ENCODE data around the gene SUN2. TPM values are rescaled to one million over a fixed set of nuclear protein-coding genes. Genes with fewer than 3 reads are reported as not detected.

Gene SUN2
- total and polyA plus RNA-seq, 2 of the 8 experiments (the other 6 are each of a cell fraction or from before 2014, with no cell fraction given), result 5.1 to 10.5 TPM

DNA sequence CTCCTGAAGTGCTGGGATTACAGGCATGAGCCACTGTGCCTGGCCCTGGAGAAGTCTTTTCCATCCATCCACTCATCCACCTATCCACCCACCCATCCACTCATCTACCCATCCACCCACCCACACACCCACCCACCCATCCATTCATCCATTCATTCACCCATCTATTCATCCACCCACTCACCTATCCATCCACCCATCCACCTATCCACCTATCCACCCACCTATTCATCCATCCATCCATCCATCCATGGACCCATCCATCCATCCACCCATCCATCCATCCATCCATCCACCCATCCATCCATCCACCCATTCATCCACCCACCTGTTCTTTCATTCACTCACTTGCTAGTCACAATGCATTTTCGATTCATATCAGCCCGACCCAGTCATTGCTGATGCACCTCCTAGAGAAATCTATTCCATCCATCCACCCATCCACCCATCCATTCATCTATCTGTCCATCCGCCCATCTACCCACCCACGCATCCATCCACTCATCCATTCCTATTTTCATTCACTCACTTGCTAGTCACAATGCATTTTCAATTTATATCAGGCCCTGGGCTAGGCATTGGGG is 17.7 kb upstream of the SUN2 start:
- H3K27me3 ChIP-seq (replicated peaks in 1 of 4; ENCODE audit: control insufficient read depth in 3 of 4, extremely low read depth in 1 of 4, insufficient read depth in 3 of 4, low read length in 3 of 4), result no peaks in the 10 kb centered on the region; a peak in 2 of 7 replicates
- no peak overlapping the region for H2BK12ac ChIP-seq (ENCODE audit: low read depth, low read length)
- no peak overlapping the region for H4K91ac ChIP-seq (replicated peaks; ENCODE audit: insufficient read length, low read length)
- no peak for FAIRE-seq
- no peak overlapping the region for H2BK15ac ChIP-seq (ENCODE audit: low read length)
- H3K9me3 ChIP-seq (ENCODE audit: insufficient read depth in 2 of 2, low read depth in 1 of 2, low read length in 1 of 2), result no peaks in the 10 kb centered on the region
- no peak overlapping the region for H2AFZ ChIP-seq (ENCODE audit: low read length)
- CTCF ChIA-PET (ENCODE audit: partially characterized antibody), result no interaction called here
- no peak overlapping the region for H4K8ac ChIP-seq (ENCODE audit: extremely low read depth, insufficient read depth, low read length)
- no peak overlapping the region for H2BK5ac ChIP-seq (ENCODE audit: low read depth, low read length)
- H4K20me1 ChIP-seq (replicated peaks in 1 of 2; ENCODE audit: control insufficient read depth in 1 of 2, insufficient read depth in 2 of 2, low read length in 2 of 2), result peaks cover 0 to 2% of the 10 kb centered on the region in 2 experiments
- no peaks in the 10 kb centered on the region for H3K79me2 ChIP-seq (ENCODE audit: control insufficient read depth in 1 of 2, insufficient read depth in 2 of 2, low read length in 2 of 2)
- no peak overlapping the region for H3K23ac ChIP-seq (ENCODE audit: insufficient read length)
- H3K56ac ChIP-seq (replicated peaks; ENCODE audit: insufficient read length, low read depth, low read length), result no peak overlapping the region
- no peak overlapping the region for H2BK120ac ChIP-seq (replicated peaks; ENCODE audit: low read depth, low read length)
- H3K4me1 ChIP-seq (replicated peaks in 1 of 4; ENCODE audit: control insufficient read depth in 3 of 4, insufficient read depth in 4 of 4, low read length in 3 of 4), result peaks cover 0 to 4% (median 2%) of the 10 kb centered on the region in 4 experiments; a peak in 3 of 7 replicates
- no peak overlapping the region for H3K14ac ChIP-seq (ENCODE audit: insufficient read length)
- no peak overlapping the region for H2AK5ac ChIP-seq (ENCODE audit: low read depth, low read length)
- H3K4ac ChIP-seq (replicated peaks; ENCODE audit: insufficient read length, low read depth, low read length), result no peak overlapping the region
- WGBS, 2 experiments (ENCODE audit: extremely low coverage in 1 of 2, insufficient coverage in 1 of 2, insufficient read length in 1 of 2, insufficient replicate concordance in 2 of 2, low coverage in 1 of 2, low lambda C conversion rate in 2 of 2, missing lambda C conversion rate in 1 of 2), result 87% methylated on average over 4 of the region's 4 CpGs; no CpG with 5 or more reads in 1 of the 2 experiments
- no peak overlapping the region for H4K5ac ChIP-seq (ENCODE audit: insufficient read length, low read depth, low read length)
- H3K27ac ChIP-seq (ENCODE audit: low read depth, low read length), result no peak overlapping the region
- H3K23me2 ChIP-seq (ENCODE audit: low read depth, low read length), result peaks cover 6% of the 10 kb centered on the region; the same call in 1 of the 2 replicates
- no peak overlapping the region for H3K4me2 ChIP-seq (ENCODE audit: insufficient read depth in 1 of 2, low read depth in 2 of 2, low read length in 2 of 2)
- no peak overlapping the region for H3K18ac ChIP-seq (ENCODE audit: extremely low read depth, low read length)
- no peak for DNase-seq (ENCODE audit: low read depth in 1 of 2, low spot score in 2 of 2)
- no peak overlapping the region for H3K4me3 ChIP-seq (ENCODE audit: extremely low read depth in 1 of 4, insufficient read depth in 2 of 4, low read depth in 3 of 4, low read length in 4 of 4)
- POLR2A ChIA-PET (ENCODE audit: partially characterized antibody), result no interaction called here
- H3K9ac ChIP-seq (replicated peaks in 1 of 4; ENCODE audit: extremely low read depth in 1 of 4, low read depth in 3 of 4, low read length in 3 of 4), result no peak overlapping the region
- H3K36me3 ChIP-seq (ENCODE audit: control insufficient read depth in 2 of 4, insufficient read depth in 4 of 4, low read length in 3 of 4), result no peaks in the 10 kb centered on the region
- H2BK20ac ChIP-seq (ENCODE audit: low read length), result no peak overlapping the region
- H3K79me1 ChIP-seq (ENCODE audit: low read depth, low read length), result no peaks in the 10 kb centered on the region
- TF ChIP-seq CREB1 (IDR thresholded peaks at IDR 0.05) (no peak), SIX5 (IDR thresholded peaks at IDR 0.05; ENCODE audit: low read depth, low read length) (no peak), FOSL1 (IDR thresholded peaks at IDR 0.05; ENCODE audit: insufficient read depth, low read depth, low read length) (no peak), SAP30 (IDR thresholded peaks at IDR 0.05; ENCODE audit: insufficient read depth, insufficient replicate concordance, low read length) (no peak), HDAC2 (IDR thresholded peaks at IDR 0.05; ENCODE audit: borderline replicate concordance in 1 of 2, low read depth in 2 of 2, low read length in 2 of 2) (no peak), CBX8 (IDR thresholded peaks at IDR 0.05; ENCODE audit: borderline replicate concordance, low read depth, low read length) (no peak), KDM4A (IDR thresholded peaks at IDR 0.05; ENCODE audit: low read depth, low read length, severe bottlenecking) (no peak), KDM1A (IDR thresholded peaks at IDR 0.05; ENCODE audit: borderline replicate concordance, low read length) (no peak)
- TF ChIP-seq, protein P1, sequence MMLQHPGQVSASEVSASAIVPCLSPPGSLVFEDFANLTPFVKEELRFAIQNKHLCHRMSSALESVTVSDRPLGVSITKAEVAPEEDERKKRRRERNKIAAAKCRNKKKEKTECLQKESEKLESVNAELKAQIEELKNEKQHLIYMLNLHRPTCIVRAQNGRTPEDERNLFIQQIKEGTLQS (IDR thresholded peaks at IDR 0.05; ENCODE audit: insufficient read depth, low read depth, low read length), result no peak
- TF ChIP-seq, protein P2, sequence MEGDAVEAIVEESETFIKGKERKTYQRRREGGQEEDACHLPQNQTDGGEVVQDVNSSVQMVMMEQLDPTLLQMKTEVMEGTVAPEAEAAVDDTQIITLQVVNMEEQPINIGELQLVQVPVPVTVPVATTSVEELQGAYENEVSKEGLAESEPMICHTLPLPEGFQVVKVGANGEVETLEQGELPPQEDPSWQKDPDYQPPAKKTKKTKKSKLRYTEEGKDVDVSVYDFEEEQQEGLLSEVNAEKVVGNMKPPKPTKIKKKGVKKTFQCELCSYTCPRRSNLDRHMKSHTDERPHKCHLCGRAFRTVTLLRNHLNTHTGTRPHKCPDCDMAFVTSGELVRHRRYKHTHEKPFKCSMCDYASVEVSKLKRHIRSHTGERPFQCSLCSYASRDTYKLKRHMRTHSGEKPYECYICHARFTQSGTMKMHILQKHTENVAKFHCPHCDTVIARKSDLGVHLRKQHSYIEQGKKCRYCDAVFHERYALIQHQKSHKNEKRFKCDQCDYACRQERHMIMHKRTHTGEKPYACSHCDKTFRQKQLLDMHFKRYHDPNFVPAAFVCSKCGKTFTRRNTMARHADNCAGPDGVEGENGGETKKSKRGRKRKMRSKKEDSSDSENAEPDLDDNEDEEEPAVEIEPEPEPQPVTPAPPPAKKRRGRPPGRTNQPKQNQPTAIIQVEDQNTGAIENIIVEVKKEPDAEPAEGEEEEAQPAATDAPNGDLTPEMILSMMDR (IDR thresholded peaks at IDR 0.05; ENCODE audit: control extremely low read depth in 1 of 3, insufficient read depth in 1 of 3, low read depth in 1 of 3, low read length in 3 of 3), result no peak
